Neural cell (in vitro differentiated cells): ENCODE results near the gene RERE.

Experiments
- EP300 ChIP-seq: fragments of 450-650 bp; conservative IDR thresholded peaks from 2 replicates; pipeline ENCODE4 v1.6.1; 2014; ENCODE audit warnings: antibody characterized with exemption, mild to moderate bottlenecking, moderate library complexity; ENCODE audit not compliant: poor library complexity, severe bottlenecking
- EZH2 ChIP-seq: fragments of 200-600, 300-800 bp; shearing (Covaris generic), sonication (generic); IDR thresholded peaks from 2 replicates; pipeline ENCODE4 v1.6.1; 2014; ENCODE audit warnings: antibody characterized with exemption, low read length, borderline replicate concordance, mild to moderate bottlenecking; ENCODE audit not compliant: insufficient read depth, poor library complexity, severe bottlenecking
- POLR2AphosphoS5 ChIP-seq: IDR thresholded peaks from 2 replicates; pipeline ENCODE4 v1.6.1; 2012
- RAD21 ChIP-seq: fragments of 450-650 bp; conservative IDR thresholded peaks from 2 replicates; pipeline ENCODE4 v1.6.1; 2014; ENCODE audit warnings: antibody characterized with exemption, mild to moderate bottlenecking, moderate library complexity
- SMC3 ChIP-seq: fragments of 450-650 bp; conservative IDR thresholded peaks from 2 replicates; pipeline ENCODE4 v1.6.1; 2014; ENCODE audit warnings: antibody characterized with exemption, mild to moderate bottlenecking, moderate library complexity; ENCODE audit not compliant: poor library complexity
- TF ChIP-seq, protein P1 (sequence below): fragments of 450-650 bp; IDR thresholded peaks from 2 replicates; pipeline ENCODE4 v1.5.1; 2014; ENCODE audit warnings: antibody characterized with exemption, mild to moderate bottlenecking, moderate library complexity; ENCODE audit not compliant: poor library complexity, severe bottlenecking
- TF ChIP-seq, protein P2 (sequence below): IDR thresholded peaks from 2 replicates; pipeline ENCODE4 v1.6.1; 2012; ENCODE audit warnings: borderline replicate concordance

DNA sequence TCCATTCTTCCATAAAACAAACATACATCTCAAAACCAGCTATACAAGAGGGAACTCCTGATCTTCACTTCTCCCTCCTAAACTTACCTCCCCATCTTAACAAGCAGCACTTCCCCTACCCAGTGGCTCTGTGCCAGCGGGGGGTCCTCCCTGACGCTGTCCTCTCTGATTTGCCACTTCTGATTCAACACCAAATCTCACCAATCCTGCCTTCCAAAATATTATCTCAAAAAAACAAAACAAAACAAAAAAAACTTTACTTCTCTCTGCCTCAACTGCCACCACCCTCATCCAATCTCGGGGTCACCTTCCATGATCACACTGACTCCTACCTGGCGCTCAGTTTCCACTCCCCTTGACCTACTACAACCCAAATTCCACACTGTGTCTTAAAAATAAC, 426.7 kb downstream of the RERE start:
- TF ChIP-seq, protein P1, sequence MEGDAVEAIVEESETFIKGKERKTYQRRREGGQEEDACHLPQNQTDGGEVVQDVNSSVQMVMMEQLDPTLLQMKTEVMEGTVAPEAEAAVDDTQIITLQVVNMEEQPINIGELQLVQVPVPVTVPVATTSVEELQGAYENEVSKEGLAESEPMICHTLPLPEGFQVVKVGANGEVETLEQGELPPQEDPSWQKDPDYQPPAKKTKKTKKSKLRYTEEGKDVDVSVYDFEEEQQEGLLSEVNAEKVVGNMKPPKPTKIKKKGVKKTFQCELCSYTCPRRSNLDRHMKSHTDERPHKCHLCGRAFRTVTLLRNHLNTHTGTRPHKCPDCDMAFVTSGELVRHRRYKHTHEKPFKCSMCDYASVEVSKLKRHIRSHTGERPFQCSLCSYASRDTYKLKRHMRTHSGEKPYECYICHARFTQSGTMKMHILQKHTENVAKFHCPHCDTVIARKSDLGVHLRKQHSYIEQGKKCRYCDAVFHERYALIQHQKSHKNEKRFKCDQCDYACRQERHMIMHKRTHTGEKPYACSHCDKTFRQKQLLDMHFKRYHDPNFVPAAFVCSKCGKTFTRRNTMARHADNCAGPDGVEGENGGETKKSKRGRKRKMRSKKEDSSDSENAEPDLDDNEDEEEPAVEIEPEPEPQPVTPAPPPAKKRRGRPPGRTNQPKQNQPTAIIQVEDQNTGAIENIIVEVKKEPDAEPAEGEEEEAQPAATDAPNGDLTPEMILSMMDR: no peak
- no peak for TF ChIP-seq POLR2AphosphoS5
- TF ChIP-seq EZH2: no peak
- TF ChIP-seq, protein P2, sequence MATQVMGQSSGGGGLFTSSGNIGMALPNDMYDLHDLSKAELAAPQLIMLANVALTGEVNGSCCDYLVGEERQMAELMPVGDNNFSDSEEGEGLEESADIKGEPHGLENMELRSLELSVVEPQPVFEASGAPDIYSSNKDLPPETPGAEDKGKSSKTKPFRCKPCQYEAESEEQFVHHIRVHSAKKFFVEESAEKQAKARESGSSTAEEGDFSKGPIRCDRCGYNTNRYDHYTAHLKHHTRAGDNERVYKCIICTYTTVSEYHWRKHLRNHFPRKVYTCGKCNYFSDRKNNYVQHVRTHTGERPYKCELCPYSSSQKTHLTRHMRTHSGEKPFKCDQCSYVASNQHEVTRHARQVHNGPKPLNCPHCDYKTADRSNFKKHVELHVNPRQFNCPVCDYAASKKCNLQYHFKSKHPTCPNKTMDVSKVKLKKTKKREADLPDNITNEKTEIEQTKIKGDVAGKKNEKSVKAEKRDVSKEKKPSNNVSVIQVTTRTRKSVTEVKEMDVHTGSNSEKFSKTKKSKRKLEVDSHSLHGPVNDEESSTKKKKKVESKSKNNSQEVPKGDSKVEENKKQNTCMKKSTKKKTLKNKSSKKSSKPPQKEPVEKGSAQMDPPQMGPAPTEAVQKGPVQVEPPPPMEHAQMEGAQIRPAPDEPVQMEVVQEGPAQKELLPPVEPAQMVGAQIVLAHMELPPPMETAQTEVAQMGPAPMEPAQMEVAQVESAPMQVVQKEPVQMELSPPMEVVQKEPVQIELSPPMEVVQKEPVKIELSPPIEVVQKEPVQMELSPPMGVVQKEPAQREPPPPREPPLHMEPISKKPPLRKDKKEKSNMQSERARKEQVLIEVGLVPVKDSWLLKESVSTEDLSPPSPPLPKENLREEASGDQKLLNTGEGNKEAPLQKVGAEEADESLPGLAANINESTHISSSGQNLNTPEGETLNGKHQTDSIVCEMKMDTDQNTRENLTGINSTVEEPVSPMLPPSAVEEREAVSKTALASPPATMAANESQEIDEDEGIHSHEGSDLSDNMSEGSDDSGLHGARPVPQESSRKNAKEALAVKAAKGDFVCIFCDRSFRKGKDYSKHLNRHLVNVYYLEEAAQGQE: no peak
- no peak for TF ChIP-seq EP300
- TF ChIP-seq SMC3: no peak
- TF ChIP-seq RAD21: no peak
